H9 (cell line): Measurements from ENCODE around the gene F2RL3. TPM values are rescaled to one million over a fixed set of nuclear protein-coding genes. Genes with fewer than 3 reads are reported as not detected.

Experiments used
- DNase-seq: peaks from one replicate; pipeline ENCODE4 v3.0.0-alpha.2; 2017
- H2AFZ ChIP-seq: one replicate; pipeline ENCODE4 v1.6.1; 2013; ENCODE audit warnings: mild to moderate bottlenecking, low read length, control low read depth, moderate library complexity
- H2AK5ac ChIP-seq: 2 replicates; pipeline ENCODE4 v1.6.1; 2013; ENCODE audit warnings: low read length, control low read depth, mixed read lengths; ENCODE audit not compliant: insufficient read length
- H2BK120ac ChIP-seq: one replicate; pipeline ENCODE4 v1.6.1; 2013; ENCODE audit warnings: low read depth, mild to moderate bottlenecking, low read length, control low read depth, inconsistent platforms; ENCODE audit not compliant: poor library complexity, severe bottlenecking
- H2BK12ac ChIP-seq: 2 replicates; pipeline ENCODE4 v1.6.1; 2013; ENCODE audit warnings: low read length, control low read depth, mixed read lengths, low read depth; ENCODE audit not compliant: insufficient read length
- H2BK15ac ChIP-seq: 2 replicates; pipeline ENCODE4 v1.6.1; 2013; ENCODE audit warnings: low read depth, low read length, control low read depth
- H2BK20ac ChIP-seq: one replicate; pipeline ENCODE4 v1.6.1; 2013; ENCODE audit warnings: low read depth, mild to moderate bottlenecking, low read length, control low read depth, inconsistent platforms; ENCODE audit not compliant: poor library complexity, severe bottlenecking
- H2BK5ac ChIP-seq: 2 replicates; pipeline ENCODE4 v1.6.1; 2013; ENCODE audit warnings: low read length, control low read depth, mixed read lengths; ENCODE audit not compliant: insufficient read length
- H3K14ac ChIP-seq: 2 replicates; pipeline ENCODE4 v1.6.1; 2013; ENCODE audit warnings: low read length, control low read depth; ENCODE audit not compliant: insufficient read depth
- H3K18ac ChIP-seq: 2 replicates; pipeline ENCODE4 v1.6.1; 2013; ENCODE audit warnings: low read depth, mild to moderate bottlenecking, mixed read lengths, low read length, control low read depth; ENCODE audit not compliant: insufficient read length
- H3K23ac ChIP-seq: 2 replicates; pipeline ENCODE4 v1.6.1; 2013; ENCODE audit warnings: low read length, control low read depth, mixed read lengths, low read depth; ENCODE audit not compliant: insufficient read length
- H3K23me2 ChIP-seq: 2 replicates; pipeline ENCODE4 v1.6.1; 2013; ENCODE audit warnings: low read depth, mild to moderate bottlenecking, mixed read lengths, low read length, control low read depth; ENCODE audit not compliant: insufficient read length, poor library complexity, severe bottlenecking
- H3K27ac ChIP-seq: 2 replicates; pipeline ENCODE4 v1.5.1; 2013; ENCODE audit warnings: low read length, control low read depth, mixed read lengths, low read depth; ENCODE audit not compliant: insufficient read length
- H3K27me3 ChIP-seq: 2 replicates; pipeline ENCODE4 v1.6.1; 2013; ENCODE audit warnings: low read length, control low read depth, inconsistent platforms; ENCODE audit not compliant: insufficient read depth
- H3K4ac ChIP-seq: 2 replicates; pipeline ENCODE4 v1.6.1; 2013; ENCODE audit warnings: low read depth, mild to moderate bottlenecking, control low read depth, inconsistent platforms, low read length, moderate library complexity
- H3K4me1 ChIP-seq: 2 replicates; pipeline ENCODE4 v1.6.1; 2013; ENCODE audit warnings: low read length, control low read depth, inconsistent platforms; ENCODE audit not compliant: insufficient read depth
- H3K4me2 ChIP-seq: 2 replicates; pipeline ENCODE4 v1.6.1; 2013; ENCODE audit warnings: low read length, control low read depth, mixed read lengths; ENCODE audit not compliant: insufficient read length, insufficient read depth
- H3K56ac ChIP-seq: 2 replicates; pipeline ENCODE4 v1.6.1; 2013; ENCODE audit warnings: low read depth, mild to moderate bottlenecking, mixed read lengths, low read length, control low read depth; ENCODE audit not compliant: insufficient read length
- H3K79me1 ChIP-seq: 2 replicates; pipeline ENCODE4 v1.6.1; 2013; ENCODE audit warnings: low read depth, mild to moderate bottlenecking, moderate library complexity, low read length, control low read depth, inconsistent platforms; ENCODE audit not compliant: insufficient read depth, poor library complexity, severe bottlenecking
- H3K79me2 ChIP-seq: 2 replicates; pipeline ENCODE4 v1.6.1; 2013; ENCODE audit warnings: low read length, control low read depth, inconsistent platforms; ENCODE audit not compliant: insufficient read depth
- H3K9ac ChIP-seq: 2 replicates; pipeline ENCODE4 v1.6.1; 2013; ENCODE audit warnings: low read length, control low read depth, mixed read lengths; ENCODE audit not compliant: insufficient read length; ENCODE audit errors: extremely low read depth
- H3K9me3 ChIP-seq: one replicate; pipeline ENCODE4 v1.6.1; 2013; ENCODE audit warnings: low read depth, low read length, inconsistent platforms; ENCODE audit not compliant: control insufficient read depth
- H3T11ph ChIP-seq: one replicate; pipeline ENCODE4 v1.6.1; 2013; ENCODE audit warnings: mild to moderate bottlenecking, low read length, control low read depth, inconsistent platforms
- H4K20me1 ChIP-seq: one replicate; pipeline ENCODE4 v1.6.1; 2013; ENCODE audit not compliant: control insufficient read depth, insufficient read length, insufficient read depth
- H4K5ac ChIP-seq: 2 replicates; pipeline ENCODE4 v1.6.1; 2013; ENCODE audit warnings: low read depth, mild to moderate bottlenecking, mixed read lengths, low read length, control low read depth; ENCODE audit not compliant: insufficient read length
- H4K8ac ChIP-seq: replicated peaks from 2 replicates; pipeline ENCODE4 v1.6.1; 2013; ENCODE audit warnings: low read length, control low read depth, mixed read lengths, low read depth; ENCODE audit not compliant: insufficient read length
- H4K91ac ChIP-seq: 2 replicates; pipeline ENCODE4 v1.6.1; 2013; ENCODE audit warnings: low read depth, mild to moderate bottlenecking, moderate library complexity, mixed read lengths, low read length, control low read depth; ENCODE audit not compliant: insufficient read length
- H3K27ac Mint-ChIP-seq, 3 experiments: 2 replicates in 2 of 3; 3 replicates in 1 of 3; pipeline ENCODE4 v1.8.0; 2020 to 2021; ENCODE audit warnings: mixed read lengths in 3 of 3, mild to moderate bottlenecking in 1 of 3, moderate library complexity in 1 of 3
- H3K27me3 Mint-ChIP-seq: 2 replicates; pipeline ENCODE4 v1.8.0; 2021; ENCODE audit warnings: low read depth, mild to moderate bottlenecking, moderate library complexity, mixed read lengths
- H3K36me3 Mint-ChIP-seq, 3 experiments: 2 replicates in 2 of 3; 3 replicates in 1 of 3; pipeline ENCODE4 v1.8.0; 2020 to 2021; ENCODE audit warnings: low read depth in 3 of 3, mixed read lengths in 3 of 3; ENCODE audit not compliant: insufficient read depth in 1 of 3
- H3K4me1 Mint-ChIP-seq, 2 experiments: 2 replicates each; pipeline ENCODE4 v1.8.0; 2020; ENCODE audit warnings: mixed read lengths in 2 of 2
- H3K4me3 Mint-ChIP-seq, 2 experiments: 2 replicates in 1 of 2; 3 replicates in 1 of 2; pipeline ENCODE4 v1.8.0; 2020 to 2021; ENCODE audit warnings: mild to moderate bottlenecking in 2 of 2, mixed read lengths in 2 of 2, moderate library complexity in 1 of 2
- H3K9me3 Mint-ChIP-seq, 2 experiments: 2 replicates in 1 of 2; 3 replicates in 1 of 2; pipeline ENCODE4 v1.8.0; 2020; ENCODE audit warnings: mild to moderate bottlenecking in 2 of 2, mixed read lengths in 2 of 2, moderate library complexity in 1 of 2
- WGBS: extraction: QIAGEN DNeasy Blood & Tissue Kit; methylation state at CpG from one replicate; pipeline ENCODE4 v1.1.7; 2013; ENCODE audit warnings: missing lambda C conversion rate, low lambda C conversion rate, mixed read lengths; ENCODE audit not compliant: insufficient read length; ENCODE audit errors: extremely low coverage; 5-methylcytosine and 5-hydroxymethylcytosine counted together
- total RNA-seq: library from RNA; stranded (reverse); gene quantifications from 2 replicates; pipeline ENCODE4 v1.2.1, GENCODE V29; 2021
- TF ChIP-seq, protein P1 (sequence below): fragments of 200-600 bp; sonication (generic); conservative IDR thresholded peaks from 3 replicates; pipeline ENCODE4 v1.8.0; 2021; ENCODE audit warnings: antibody characterized with exemption, mild to moderate bottlenecking

The F2RL3 gene
- total RNA-seq, 1 experiment from 2014 or later: not detected

DNA sequence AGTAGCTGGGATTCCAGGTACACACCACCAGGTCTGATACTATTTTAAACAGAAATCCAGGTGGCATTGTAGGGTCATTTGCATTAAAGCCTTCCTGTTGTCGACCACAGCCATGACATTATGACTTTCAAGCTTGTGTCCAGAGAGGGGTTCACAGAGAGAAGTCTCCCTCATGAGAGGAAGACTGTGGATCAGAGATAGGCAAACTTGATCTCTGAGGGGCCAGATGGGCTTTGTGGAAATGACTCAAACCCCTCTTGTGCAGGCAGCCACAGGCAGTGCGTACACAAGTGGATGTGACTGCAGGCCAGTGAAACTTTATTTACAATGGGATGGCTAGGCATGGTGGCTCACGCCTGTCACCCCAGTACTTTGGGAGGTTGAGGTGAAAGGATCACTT lies 27.8 kb upstream of the F2RL3 start:
- DNase-seq: no peak
- TF ChIP-seq, protein P1, sequence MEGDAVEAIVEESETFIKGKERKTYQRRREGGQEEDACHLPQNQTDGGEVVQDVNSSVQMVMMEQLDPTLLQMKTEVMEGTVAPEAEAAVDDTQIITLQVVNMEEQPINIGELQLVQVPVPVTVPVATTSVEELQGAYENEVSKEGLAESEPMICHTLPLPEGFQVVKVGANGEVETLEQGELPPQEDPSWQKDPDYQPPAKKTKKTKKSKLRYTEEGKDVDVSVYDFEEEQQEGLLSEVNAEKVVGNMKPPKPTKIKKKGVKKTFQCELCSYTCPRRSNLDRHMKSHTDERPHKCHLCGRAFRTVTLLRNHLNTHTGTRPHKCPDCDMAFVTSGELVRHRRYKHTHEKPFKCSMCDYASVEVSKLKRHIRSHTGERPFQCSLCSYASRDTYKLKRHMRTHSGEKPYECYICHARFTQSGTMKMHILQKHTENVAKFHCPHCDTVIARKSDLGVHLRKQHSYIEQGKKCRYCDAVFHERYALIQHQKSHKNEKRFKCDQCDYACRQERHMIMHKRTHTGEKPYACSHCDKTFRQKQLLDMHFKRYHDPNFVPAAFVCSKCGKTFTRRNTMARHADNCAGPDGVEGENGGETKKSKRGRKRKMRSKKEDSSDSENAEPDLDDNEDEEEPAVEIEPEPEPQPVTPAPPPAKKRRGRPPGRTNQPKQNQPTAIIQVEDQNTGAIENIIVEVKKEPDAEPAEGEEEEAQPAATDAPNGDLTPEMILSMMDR: no peak
- no peak overlapping the region for H3K9ac ChIP-seq
- no peak overlapping the region for H3T11ph ChIP-seq
- no peaks in the 10 kb centered on the region for H3K27me3 ChIP-seq
- H4K8ac ChIP-seq: no peak overlapping the region
- H2BK120ac ChIP-seq: no peak overlapping the region
- no peak overlapping the region for H3K27ac ChIP-seq
- H4K91ac ChIP-seq: no peak overlapping the region
- H2AFZ ChIP-seq: no peak overlapping the region
- H4K5ac ChIP-seq: no peak overlapping the region
- H3K79me1 ChIP-seq: no peaks in the 10 kb centered on the region
- Mint-ChIP-seq H3K27me3 (no peaks in the 10 kb centered on the region), H3K27ac (peak overlapping the region in 1 of 3 experiments; percentile 49; a peak in 1 of 7 replicates), H3K36me3 (peaks cover 21 to 57% (median 55%) of the 10 kb centered on the region in 3 experiments; a peak in 6 of 7 replicates), H3K9me3 (no peaks in the 10 kb centered on the region), H3K4me1 (no peaks in the 10 kb centered on the region), H3K4me3 (no peak overlapping the region)
- no CpG with 5 or more reads among the region's 3 CpGs for WGBS
- no peak overlapping the region for H2BK20ac ChIP-seq
- H3K9me3 ChIP-seq: no peaks in the 10 kb centered on the region
- H3K18ac ChIP-seq: no peak overlapping the region
- no peak overlapping the region for H3K4ac ChIP-seq
- no peak overlapping the region for H3K23ac ChIP-seq
- no peaks in the 10 kb centered on the region for H3K4me1 ChIP-seq
- H3K23me2 ChIP-seq: no peaks in the 10 kb centered on the region
- H3K4me2 ChIP-seq: no peak overlapping the region
- H2BK5ac ChIP-seq: no peak overlapping the region
- H2BK15ac ChIP-seq: no peak overlapping the region
- no peak overlapping the region for H2BK12ac ChIP-seq
- H4K20me1 ChIP-seq: no peaks in the 10 kb centered on the region
- no peaks in the 10 kb centered on the region for H3K79me2 ChIP-seq
- no peak overlapping the region for H3K56ac ChIP-seq
- H2AK5ac ChIP-seq: no peak overlapping the region
- no peak overlapping the region for H3K14ac ChIP-seq
